WTC11 (cell line): ENCODE measurements around the gene TSEN2.

Source experiments
- CREM ChIP-seq: sonication (generic); formaldehyde crosslinking; IDR thresholded peaks from 2 replicates; pipeline ENCODE4 v1.8.1; 2022; ENCODE audit warnings: mild to moderate bottlenecking, missing genetic modification reagents, moderate library complexity
- NFYB ChIP-seq: sonication (generic); formaldehyde crosslinking; conservative IDR thresholded peaks from 2 replicates; pipeline ENCODE4 v1.8.0; 2022; ENCODE audit warnings: low read depth, missing genetic modification reagents
- TP53 ChIP-seq: sonication (generic); formaldehyde crosslinking; IDR thresholded peaks from 2 replicates; pipeline ENCODE4 v1.8.1; 2023; ENCODE audit warnings: mild to moderate bottlenecking, missing genetic modification reagents
- TF ChIP-seq, protein P1 (sequence below): fragments of 200-600 bp; IDR thresholded peaks from 2 replicates; pipeline ENCODE4 v1.8.0; 2022; ENCODE audit warnings: antibody characterized with exemption
- TF ChIP-seq, protein P2 (sequence below): sonication (generic); formaldehyde crosslinking; IDR thresholded peaks from 2 replicates; pipeline ENCODE4 v1.8.1; 2023; ENCODE audit warnings: mild to moderate bottlenecking, moderate library complexity, missing genetic modification reagents
- TF ChIP-seq, protein P3 (sequence below): sonication (generic); formaldehyde crosslinking; IDR thresholded peaks from 2 replicates; pipeline ENCODE4 v1.8.0; 2022; ENCODE audit warnings: mild to moderate bottlenecking, missing genetic modification reagents
- TF ChIP-seq, protein P4 (sequence below): fragments of 250-450 bp; sonication (Bioruptor Pico); IDR thresholded peaks from 2 replicates; pipeline ENCODE4 v1.9.0; 2021; ENCODE audit warnings: mild to moderate bottlenecking

DNA sequence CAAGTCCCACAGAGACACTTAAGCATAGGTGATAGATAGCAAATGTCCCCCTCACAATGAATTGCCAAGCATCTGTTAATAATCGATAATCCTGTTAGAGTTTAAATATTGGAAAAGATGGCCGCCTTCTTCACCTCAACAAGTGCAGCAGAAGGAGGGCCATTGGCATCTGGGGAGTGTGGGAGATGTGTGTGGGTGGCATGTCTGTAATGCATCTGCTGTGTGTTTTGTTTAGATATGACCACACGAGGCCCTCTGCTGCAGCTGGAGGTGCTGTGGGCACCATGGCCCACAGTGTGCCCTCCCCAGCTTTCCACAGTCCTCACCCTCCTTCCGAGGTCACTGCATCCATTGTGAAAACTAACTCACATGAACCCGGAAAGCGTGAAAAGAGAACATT lies 85.6 kb downstream of the TSEN2 start:
- TF ChIP-seq CREM (CRISPR knock-in tag) (no peak), NFYB (CRISPR knock-in tag) (no peak), TP53 (CRISPR knock-in tag) (no peak)
- TF ChIP-seq, protein P1, sequence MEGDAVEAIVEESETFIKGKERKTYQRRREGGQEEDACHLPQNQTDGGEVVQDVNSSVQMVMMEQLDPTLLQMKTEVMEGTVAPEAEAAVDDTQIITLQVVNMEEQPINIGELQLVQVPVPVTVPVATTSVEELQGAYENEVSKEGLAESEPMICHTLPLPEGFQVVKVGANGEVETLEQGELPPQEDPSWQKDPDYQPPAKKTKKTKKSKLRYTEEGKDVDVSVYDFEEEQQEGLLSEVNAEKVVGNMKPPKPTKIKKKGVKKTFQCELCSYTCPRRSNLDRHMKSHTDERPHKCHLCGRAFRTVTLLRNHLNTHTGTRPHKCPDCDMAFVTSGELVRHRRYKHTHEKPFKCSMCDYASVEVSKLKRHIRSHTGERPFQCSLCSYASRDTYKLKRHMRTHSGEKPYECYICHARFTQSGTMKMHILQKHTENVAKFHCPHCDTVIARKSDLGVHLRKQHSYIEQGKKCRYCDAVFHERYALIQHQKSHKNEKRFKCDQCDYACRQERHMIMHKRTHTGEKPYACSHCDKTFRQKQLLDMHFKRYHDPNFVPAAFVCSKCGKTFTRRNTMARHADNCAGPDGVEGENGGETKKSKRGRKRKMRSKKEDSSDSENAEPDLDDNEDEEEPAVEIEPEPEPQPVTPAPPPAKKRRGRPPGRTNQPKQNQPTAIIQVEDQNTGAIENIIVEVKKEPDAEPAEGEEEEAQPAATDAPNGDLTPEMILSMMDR = no peak
- TF ChIP-seq, protein P2, sequence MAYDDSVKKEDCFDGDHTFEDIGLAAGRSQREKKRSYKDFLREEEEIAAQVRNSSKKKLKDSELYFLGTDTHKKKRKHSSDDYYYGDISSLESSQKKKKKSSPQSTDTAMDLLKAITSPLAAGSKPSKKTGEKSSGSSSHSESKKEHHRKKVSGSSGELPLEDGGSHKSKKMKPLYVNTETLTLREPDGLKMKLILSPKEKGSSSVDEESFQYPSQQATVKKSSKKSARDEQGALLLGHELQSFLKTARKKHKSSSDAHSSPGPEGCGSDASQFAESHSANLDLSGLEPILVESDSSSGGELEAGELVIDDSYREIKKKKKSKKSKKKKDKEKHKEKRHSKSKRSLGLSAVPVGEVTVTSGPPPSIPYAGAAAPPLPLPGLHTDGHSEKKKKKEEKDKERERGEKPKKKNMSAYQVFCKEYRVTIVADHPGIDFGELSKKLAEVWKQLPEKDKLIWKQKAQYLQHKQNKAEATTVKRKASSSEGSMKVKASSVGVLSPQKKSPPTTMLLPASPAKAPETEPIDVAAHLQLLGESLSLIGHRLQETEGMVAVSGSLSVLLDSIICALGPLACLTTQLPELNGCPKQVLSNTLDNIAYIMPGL (CRISPR knock-in tag) = no peak
- TF ChIP-seq, protein P3, sequence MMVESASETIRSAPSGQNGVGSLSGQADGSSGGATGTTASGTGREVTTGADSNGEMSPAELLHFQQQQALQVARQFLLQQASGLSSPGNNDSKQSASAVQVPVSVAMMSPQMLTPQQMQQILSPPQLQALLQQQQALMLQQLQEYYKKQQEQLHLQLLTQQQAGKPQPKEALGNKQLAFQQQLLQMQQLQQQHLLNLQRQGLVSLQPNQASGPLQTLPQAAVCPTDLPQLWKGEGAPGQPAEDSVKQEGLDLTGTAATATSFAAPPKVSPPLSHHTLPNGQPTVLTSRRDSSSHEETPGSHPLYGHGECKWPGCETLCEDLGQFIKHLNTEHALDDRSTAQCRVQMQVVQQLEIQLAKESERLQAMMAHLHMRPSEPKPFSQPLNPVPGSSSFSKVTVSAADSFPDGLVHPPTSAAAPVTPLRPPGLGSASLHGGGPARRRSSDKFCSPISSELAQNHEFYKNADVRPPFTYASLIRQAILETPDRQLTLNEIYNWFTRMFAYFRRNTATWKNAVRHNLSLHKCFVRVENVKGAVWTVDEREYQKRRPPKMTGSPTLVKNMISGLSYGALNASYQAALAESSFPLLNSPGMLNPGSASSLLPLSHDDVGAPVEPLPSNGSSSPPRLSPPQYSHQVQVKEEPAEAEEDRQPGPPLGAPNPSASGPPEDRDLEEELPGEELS (CRISPR knock-in tag) = no peak
- TF ChIP-seq, protein P4, sequence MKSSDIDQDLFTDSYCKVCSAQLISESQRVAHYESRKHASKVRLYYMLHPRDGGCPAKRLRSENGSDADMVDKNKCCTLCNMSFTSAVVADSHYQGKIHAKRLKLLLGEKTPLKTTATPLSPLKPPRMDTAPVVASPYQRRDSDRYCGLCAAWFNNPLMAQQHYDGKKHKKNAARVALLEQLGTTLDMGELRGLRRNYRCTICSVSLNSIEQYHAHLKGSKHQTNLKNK = no peak
